GM10266 (cell line): Measurements from ENCODE around the gene RIC3.

ENCODE experiments used
- DNase-seq: peaks from one replicate; pipeline ENCODE4 v3.0.0; 2012; ENCODE audit errors: extremely low spot score
- TF ChIP-seq, protein P1 (sequence below): IDR thresholded peaks from 2 replicates; pipeline ENCODE4 v1.5.1; 2012; ENCODE audit warnings: mild to moderate bottlenecking, low read depth; ENCODE audit not compliant: control insufficient read depth, insufficient read depth; ENCODE audit errors: missing control alignments

RIC3 gene

GRCh38 chr11:8059571-8060011 is 109.2 kb downstream of the RIC3 start:
- DNase-seq: no peak
- TF ChIP-seq, protein P1, sequence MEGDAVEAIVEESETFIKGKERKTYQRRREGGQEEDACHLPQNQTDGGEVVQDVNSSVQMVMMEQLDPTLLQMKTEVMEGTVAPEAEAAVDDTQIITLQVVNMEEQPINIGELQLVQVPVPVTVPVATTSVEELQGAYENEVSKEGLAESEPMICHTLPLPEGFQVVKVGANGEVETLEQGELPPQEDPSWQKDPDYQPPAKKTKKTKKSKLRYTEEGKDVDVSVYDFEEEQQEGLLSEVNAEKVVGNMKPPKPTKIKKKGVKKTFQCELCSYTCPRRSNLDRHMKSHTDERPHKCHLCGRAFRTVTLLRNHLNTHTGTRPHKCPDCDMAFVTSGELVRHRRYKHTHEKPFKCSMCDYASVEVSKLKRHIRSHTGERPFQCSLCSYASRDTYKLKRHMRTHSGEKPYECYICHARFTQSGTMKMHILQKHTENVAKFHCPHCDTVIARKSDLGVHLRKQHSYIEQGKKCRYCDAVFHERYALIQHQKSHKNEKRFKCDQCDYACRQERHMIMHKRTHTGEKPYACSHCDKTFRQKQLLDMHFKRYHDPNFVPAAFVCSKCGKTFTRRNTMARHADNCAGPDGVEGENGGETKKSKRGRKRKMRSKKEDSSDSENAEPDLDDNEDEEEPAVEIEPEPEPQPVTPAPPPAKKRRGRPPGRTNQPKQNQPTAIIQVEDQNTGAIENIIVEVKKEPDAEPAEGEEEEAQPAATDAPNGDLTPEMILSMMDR: no peak

- TF ChIP-seq, protein P1: no peak
- DNase-seq: no peak
These were observed 109.8 kb downstream of the RIC3 start for GRCh38 chr11:8059030-8059429.

GRCh38 chr11:8058216-8058615 is 110.6 kb downstream of the RIC3 start:
- DNase-seq: no peak
- TF ChIP-seq, protein P1: no peak

DNA sequence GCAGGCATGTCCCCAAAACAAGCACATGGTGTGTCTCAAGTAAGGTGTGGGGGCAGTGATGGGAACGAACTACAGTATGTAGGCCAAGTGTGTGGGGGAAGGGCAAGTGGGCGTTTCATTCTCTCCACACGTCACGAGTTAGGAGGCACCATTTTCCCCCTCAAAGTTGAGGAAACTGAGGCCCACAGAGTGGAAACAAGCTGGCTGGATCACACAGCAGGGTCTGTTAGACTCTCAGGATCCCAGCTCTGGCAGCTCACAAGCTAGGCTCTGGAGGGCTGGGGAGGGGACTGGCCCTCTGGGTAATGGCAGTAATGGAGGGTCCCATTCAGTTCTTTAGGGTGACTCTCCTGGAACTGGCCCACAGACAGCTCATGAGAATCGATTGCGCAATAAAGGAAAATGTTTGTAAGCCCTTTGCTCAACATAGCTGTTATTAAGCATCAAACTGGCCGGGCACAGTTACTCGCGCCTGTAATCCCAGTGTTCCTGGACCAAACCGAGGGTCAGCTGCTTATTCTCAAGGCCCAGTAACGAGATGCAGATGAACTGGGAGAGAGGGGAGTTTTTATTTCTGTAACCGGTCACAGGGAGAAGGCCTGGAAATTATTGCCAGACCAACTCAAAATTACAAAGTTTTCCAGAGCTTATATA is 111.9 kb downstream of the RIC3 start:
- no peak for DNase-seq
- TF ChIP-seq, protein P1: no peak
